ENCODE data around the gene PTGDS. TPM values are rescaled to one million over a fixed set of nuclear protein-coding genes. Genes with fewer than 3 reads are reported as not detected.

Gene PTGDS
- polyA plus RNA-seq, 1 donor from 2014 or later: 2.0 TPM

DNA sequence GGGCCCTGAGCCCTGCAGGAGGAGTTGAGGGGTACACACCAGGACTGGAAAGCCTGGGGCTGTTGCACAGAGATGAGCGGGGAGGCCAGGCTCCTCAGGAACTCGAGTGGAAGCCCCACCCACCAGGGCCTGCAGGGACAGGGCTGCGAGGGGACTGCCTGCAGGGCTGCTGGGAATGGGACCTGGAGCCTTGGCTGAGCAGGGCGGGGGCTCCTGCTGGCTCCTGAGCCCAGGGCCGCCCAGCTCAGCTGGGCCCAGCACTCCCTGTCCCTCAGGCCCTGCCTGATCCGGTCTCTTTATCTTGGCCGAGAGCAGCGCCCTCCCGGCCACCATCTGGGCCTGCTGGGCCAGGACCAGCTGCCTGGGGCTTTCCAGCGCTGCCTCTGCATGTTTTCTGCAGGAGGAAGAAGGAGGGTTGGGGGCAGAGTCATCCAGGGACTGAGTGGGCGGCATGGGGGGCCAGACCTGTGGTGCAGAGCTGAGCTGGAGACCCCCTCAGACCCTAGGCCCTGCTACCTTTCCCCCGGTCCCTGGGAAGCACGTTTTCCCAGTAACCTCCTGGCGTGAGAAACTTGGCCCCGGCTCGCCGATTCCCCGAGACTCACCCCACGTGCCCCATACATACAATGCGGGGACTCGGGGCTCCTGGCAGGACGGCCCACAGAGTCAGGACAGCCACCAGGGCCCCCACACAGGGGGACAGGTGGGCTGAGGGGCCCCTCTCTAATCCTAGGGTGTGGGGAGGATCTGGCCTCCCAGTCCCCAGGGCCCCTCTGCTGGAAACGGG, 15.8 kb upstream of the PTGDS start:
- Histone ChIP-seq H3F3A (ENCODE audit: insufficient read depth, low read length, poor library complexity, severe bottlenecking) (no peaks in the 10 kb centered on the region), H2AFZ (ENCODE audit: low read depth, low read length) (no peak overlapping the region), H3K4me2 (ENCODE audit: low read length) (no peak overlapping the region), H3K9me3 (ENCODE audit: low read length) (no peaks in the 10 kb centered on the region), H3K9me2 (ENCODE audit: insufficient read depth, low read length) (no peaks in the 10 kb centered on the region), H3K4me3 (ENCODE audit: low read length) (no peak overlapping the region), H3K36me3 (ENCODE audit: insufficient read depth, low read length) (no peaks in the 10 kb centered on the region), H3K27ac (ENCODE audit: low read length) (no peak overlapping the region), H4K20me1 (ENCODE audit: insufficient read depth) (no peaks in the 10 kb centered on the region), H3K27me3 (ENCODE audit: insufficient read depth, low read depth, low read length) (no peaks in the 10 kb centered on the region), H3K9ac (ENCODE audit: low read length) (no peak overlapping the region), H3K79me2 (replicated peaks; ENCODE audit: insufficient read depth, low read length) (no peaks in the 10 kb centered on the region)
- TF ChIP-seq, protein P1, sequence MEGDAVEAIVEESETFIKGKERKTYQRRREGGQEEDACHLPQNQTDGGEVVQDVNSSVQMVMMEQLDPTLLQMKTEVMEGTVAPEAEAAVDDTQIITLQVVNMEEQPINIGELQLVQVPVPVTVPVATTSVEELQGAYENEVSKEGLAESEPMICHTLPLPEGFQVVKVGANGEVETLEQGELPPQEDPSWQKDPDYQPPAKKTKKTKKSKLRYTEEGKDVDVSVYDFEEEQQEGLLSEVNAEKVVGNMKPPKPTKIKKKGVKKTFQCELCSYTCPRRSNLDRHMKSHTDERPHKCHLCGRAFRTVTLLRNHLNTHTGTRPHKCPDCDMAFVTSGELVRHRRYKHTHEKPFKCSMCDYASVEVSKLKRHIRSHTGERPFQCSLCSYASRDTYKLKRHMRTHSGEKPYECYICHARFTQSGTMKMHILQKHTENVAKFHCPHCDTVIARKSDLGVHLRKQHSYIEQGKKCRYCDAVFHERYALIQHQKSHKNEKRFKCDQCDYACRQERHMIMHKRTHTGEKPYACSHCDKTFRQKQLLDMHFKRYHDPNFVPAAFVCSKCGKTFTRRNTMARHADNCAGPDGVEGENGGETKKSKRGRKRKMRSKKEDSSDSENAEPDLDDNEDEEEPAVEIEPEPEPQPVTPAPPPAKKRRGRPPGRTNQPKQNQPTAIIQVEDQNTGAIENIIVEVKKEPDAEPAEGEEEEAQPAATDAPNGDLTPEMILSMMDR (IDR thresholded peaks at IDR 0.05; ENCODE audit: poor library complexity, severe bottlenecking): no peak

DNA sequence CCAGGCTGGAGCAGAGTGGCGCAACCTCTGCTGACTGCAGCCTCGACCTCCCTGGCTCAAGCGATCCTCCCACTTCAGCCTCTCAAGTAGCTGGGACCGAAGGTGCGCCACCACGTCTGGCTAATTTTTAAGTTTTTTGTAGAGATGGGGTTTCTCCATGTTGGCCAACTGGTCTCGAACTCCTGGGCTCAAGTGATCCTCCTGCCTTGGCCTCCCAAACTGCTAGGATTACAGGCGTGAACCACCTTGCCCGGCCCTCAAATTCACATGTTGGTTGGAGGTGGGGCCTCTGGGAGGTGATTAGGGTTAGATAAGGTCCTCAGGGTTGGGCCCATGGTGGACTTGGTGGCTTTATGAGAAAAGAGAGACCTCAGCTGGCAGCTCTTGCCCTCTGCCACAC, 15.1 kb upstream of the PTGDS start:
- no peak overlapping the region for H3K4me3 ChIP-seq (ENCODE audit: low read length)
- H3F3A ChIP-seq (ENCODE audit: insufficient read depth, low read length, poor library complexity, severe bottlenecking): no peaks in the 10 kb centered on the region
- no peak overlapping the region for H3K27ac ChIP-seq (ENCODE audit: low read length)
- H3K9ac ChIP-seq (ENCODE audit: low read length): no peak overlapping the region
- H3K9me2 ChIP-seq (ENCODE audit: insufficient read depth, low read length): no peaks in the 10 kb centered on the region
- no peak overlapping the region for H3K4me2 ChIP-seq (ENCODE audit: low read length)
- H4K20me1 ChIP-seq (ENCODE audit: insufficient read depth): no peaks in the 10 kb centered on the region
- TF ChIP-seq EP300 (conservative IDR thresholded peaks at IDR 0.05; ENCODE audit: poor library complexity, severe bottlenecking): no peak
- TF ChIP-seq, protein P2, sequence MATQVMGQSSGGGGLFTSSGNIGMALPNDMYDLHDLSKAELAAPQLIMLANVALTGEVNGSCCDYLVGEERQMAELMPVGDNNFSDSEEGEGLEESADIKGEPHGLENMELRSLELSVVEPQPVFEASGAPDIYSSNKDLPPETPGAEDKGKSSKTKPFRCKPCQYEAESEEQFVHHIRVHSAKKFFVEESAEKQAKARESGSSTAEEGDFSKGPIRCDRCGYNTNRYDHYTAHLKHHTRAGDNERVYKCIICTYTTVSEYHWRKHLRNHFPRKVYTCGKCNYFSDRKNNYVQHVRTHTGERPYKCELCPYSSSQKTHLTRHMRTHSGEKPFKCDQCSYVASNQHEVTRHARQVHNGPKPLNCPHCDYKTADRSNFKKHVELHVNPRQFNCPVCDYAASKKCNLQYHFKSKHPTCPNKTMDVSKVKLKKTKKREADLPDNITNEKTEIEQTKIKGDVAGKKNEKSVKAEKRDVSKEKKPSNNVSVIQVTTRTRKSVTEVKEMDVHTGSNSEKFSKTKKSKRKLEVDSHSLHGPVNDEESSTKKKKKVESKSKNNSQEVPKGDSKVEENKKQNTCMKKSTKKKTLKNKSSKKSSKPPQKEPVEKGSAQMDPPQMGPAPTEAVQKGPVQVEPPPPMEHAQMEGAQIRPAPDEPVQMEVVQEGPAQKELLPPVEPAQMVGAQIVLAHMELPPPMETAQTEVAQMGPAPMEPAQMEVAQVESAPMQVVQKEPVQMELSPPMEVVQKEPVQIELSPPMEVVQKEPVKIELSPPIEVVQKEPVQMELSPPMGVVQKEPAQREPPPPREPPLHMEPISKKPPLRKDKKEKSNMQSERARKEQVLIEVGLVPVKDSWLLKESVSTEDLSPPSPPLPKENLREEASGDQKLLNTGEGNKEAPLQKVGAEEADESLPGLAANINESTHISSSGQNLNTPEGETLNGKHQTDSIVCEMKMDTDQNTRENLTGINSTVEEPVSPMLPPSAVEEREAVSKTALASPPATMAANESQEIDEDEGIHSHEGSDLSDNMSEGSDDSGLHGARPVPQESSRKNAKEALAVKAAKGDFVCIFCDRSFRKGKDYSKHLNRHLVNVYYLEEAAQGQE (IDR thresholded peaks at IDR 0.05; ENCODE audit: borderline replicate concordance): no peak
- TF ChIP-seq RAD21 (conservative IDR thresholded peaks at IDR 0.05): no peak
- TF ChIP-seq MXI1 (conservative IDR thresholded peaks at IDR 0.05; ENCODE audit: poor library complexity, severe bottlenecking): no peak
- no peak for TF ChIP-seq SMC3 (conservative IDR thresholded peaks at IDR 0.05; ENCODE audit: poor library complexity)
- TF ChIP-seq EZH2 (IDR thresholded peaks at IDR 0.05; ENCODE audit: borderline replicate concordance, insufficient read depth, low read length, poor library complexity, severe bottlenecking): no peak
- no peak for TF ChIP-seq POLR2AphosphoS5 (IDR thresholded peaks at IDR 0.05)
- TF ChIP-seq TAF1 (IDR thresholded peaks at IDR 0.05; ENCODE audit: low read depth): no peak
- TF ChIP-seq, protein P1 (IDR thresholded peaks at IDR 0.05; ENCODE audit: poor library complexity, severe bottlenecking): no peak
- H3K27me3 ChIP-seq (ENCODE audit: insufficient read depth, low read depth, low read length): no peaks in the 10 kb centered on the region
- H3K79me2 ChIP-seq (replicated peaks; ENCODE audit: insufficient read depth, low read length): no peaks in the 10 kb centered on the region
- H3K9me3 ChIP-seq (ENCODE audit: low read length): no peaks in the 10 kb centered on the region
- no peaks in the 10 kb centered on the region for H3K36me3 ChIP-seq (ENCODE audit: insufficient read depth, low read length)
- no peak overlapping the region for H2AFZ ChIP-seq (ENCODE audit: low read depth, low read length)

Data from neural cell (in vitro differentiated cells).